Eye (tissue), 1 donor: Measurements from ENCODE around the gene SMYD5.
A peak's percentile ranks its signal among the peaks of the same experiment; 100 is the strongest.

ENCODE experiments used
- DNase-seq: peaks from one replicate; pipeline ENCODE4 v3.0.0-alpha.2; 2015

Gene SMYD5

DNA sequence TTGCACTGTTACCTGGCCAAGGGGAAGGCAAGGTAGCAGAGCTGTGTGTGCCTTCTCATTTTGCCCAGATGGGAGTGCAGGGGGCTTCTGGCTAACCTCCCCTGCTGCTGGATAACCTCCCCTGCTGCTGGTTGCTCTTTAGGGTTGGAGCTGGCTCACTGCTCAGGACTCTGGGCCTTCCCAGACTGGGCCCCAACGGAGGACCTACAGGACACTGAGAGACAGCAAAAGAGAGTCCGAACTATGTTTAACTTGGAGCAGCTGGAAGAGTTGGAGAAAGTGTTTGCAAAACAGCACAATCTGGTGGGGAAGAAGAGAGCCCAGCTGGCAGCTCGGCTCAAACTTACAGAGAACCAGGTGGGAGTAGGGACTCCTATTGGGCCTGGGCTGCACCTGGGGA is 5.8 kb upstream of the SMYD5 start:
- no peak for DNase-seq

DNA sequence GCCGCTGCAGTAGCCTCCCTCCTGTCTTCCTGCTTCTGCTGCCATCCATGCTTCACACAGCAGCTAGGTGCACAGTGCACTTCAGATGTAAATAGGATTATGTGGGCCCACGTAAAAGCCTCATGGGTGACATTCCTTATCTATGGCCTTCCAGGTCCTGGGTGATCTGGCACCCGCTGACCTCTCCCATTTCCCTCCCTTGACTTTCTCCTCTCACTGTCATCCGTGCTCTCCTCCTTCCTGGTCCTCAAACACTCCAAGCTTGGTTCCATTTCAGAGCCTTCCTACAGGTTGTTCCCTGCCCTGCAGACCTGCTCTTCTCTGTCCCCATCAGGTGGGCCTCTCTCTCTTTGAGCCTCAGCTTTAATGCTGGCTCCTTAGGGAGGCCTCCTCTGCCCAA is 4.0 kb upstream of the SMYD5 start:
- DNase-seq: no peak

DNA sequence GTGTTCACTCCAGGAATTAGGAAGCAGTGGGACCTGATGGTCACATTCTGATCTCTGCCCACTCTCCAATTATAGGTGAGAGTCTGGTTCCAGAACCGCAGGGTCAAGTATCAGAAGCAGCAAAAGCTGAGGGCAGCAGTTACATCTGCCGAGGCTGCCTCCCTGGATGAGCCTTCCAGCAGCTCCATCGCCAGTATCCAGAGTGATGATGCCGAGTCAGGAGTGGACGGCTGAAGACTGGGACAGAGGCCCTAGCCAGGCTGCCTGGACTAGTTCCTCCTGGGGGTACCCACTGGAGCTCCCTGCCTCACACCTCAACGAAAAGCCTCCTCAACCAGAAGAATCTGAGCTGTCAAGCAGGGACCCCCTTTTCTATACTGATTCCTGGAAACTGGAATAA is 3.3 kb upstream of the SMYD5 start:
- DNase-seq: no peak

DNA sequence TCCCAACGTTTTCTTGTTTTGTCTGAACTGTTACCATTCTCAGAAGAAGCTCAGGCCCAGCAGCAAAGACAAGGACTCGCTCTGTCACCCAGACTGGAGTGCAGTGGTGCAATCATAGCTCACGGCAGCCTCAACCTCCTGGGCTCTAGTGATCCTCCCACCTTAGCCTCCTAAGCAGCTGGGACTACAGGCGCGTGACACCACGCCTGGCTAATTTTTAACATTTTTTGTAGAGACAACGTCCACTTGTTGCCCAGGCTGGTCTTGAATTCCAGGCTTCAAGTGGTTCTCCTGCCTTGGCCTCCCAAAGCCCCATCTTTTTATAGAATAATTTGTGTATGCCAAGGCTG is 2.0 kb upstream of the SMYD5 start:
- no peak for DNase-seq

DNA sequence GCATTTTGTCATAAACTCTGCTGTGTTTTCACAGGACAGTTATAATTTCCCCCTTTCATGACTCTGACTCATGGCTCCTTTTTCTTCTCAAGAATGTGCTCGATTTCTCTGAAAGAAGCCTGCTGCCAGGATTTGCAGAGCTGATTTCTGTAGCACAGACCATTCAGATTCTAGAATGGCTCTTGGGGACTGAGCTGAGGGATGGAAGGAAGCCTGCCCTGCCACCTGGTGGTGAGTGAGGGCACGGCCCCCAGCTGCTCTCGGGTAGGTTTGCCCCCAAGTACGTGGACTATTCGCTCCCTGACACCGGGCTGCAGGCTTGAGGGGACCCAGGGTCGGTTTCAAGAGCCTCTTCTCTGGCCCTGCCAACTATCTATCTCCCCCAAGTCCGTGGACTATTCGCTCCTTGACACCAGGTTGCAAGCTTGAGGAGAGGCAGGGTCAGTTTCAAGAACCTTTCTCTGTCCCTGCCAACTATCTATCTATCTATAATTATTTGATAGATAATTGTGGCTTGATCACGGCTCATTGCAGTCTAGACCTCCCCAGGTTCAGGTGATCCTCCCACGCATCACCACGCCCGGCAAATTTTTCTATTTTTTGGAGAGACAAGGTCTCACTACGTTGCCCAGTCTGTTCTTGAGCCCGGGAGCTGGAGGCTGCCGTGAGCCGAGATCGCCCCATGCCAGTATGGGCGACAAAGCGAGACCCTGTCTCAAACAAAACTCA is 1.4 kb upstream of the SMYD5 start:
- peak; percentile 84 for DNase-seq

DNA sequence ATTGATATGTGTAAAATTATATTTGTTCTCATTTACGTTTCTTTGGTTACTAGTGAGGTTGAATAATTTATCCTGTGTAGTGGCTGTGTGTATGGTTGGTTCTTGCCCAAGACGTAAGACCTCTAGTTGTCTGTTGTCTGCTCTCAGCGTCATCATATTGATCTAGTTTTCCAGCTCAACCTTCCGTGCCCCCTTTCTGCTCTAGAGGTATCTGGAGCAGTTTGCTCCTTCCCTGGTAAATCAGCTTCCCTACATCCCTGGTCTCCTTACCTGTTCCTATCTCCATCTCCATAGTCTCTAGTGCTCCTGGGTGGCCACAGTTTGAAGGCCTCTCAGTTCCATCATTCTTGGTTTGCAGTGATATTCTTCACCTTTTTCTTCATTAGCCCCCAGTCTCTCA is 1.2 kb downstream of the SMYD5 start:
- DNase-seq: peak; percentile 11

DNA sequence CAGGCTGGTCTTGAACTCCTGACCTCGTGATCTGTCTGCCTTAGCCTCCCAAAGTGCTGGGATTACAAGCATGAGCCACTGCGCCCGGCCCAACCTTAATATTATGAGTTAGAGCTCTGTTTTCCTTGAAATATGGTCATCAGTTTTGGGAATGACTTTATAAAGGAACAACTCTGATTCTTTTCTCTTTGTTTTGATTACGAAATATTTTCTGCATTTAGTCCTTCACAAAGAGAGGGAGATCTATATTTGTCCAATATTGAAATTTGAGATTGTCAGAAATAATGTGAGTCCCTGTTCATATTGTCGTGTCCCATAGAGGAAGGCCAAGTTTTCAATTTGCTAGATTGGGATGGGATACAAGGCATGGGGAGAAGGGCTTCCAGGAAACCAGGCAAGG is 3.1 kb downstream of the SMYD5 start:
- DNase-seq: no peak

DNA sequence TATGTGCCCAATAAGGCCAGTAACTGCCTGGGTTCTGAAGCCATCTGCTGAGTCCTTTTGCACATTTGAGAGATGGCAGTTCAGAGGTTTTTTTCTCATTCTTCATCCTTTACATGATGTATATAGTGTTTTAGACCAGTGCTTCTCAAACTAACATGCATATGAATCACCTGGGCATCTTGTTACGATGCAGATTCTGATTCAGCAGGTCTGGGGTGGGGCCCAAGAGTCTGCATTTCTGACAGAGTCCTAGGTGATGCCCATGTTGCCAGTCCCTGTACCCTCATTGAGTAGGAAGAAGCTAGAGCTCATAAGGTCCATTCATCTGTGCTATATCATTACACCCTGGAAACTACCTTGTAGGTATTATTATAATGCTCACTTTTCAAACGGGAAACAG is 3.8 kb downstream of the SMYD5 start:
- no peak for DNase-seq

DNA sequence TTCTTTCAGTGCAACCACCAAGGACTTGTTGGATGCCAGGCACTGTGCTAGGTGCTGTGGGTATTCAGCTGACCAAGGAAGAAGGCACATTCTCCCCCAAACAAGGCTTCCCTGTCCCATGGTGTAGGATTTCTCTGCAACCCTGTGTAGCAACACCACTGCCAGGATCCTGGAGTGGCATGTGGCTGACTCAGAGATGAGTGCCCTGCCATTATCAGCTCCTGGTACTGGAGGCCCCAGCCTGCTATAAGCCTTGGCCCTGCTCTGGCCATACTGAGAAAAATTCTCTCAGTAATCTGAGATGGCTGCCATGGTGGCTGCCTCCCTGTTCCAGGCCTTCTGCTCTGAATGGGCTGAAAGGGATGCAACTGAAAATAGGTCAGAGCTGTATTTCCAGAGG is 4.3 kb downstream of the SMYD5 start:
- DNase-seq: no peak

DNA sequence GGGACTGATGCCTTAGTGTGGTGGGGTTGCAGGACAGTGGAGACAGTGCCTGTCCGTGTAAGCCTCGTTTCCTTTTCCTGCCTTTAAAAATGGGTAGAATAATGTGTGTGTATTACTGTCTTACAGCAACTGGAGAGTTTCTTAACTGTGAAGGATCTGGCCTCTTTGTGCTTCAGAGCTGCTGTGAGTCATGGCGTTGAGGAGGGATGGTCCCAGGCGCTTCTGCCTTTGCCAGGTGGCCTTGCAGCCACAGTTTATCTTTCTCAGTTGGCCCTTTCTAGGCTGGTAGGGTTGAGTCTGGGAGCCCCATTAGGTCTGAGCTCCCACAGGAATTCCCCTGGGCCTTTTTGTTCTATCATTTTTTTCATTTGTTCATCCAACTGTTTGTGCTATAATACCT is 9.8 kb downstream of the SMYD5 start:
- DNase-seq: no peak

DNA sequence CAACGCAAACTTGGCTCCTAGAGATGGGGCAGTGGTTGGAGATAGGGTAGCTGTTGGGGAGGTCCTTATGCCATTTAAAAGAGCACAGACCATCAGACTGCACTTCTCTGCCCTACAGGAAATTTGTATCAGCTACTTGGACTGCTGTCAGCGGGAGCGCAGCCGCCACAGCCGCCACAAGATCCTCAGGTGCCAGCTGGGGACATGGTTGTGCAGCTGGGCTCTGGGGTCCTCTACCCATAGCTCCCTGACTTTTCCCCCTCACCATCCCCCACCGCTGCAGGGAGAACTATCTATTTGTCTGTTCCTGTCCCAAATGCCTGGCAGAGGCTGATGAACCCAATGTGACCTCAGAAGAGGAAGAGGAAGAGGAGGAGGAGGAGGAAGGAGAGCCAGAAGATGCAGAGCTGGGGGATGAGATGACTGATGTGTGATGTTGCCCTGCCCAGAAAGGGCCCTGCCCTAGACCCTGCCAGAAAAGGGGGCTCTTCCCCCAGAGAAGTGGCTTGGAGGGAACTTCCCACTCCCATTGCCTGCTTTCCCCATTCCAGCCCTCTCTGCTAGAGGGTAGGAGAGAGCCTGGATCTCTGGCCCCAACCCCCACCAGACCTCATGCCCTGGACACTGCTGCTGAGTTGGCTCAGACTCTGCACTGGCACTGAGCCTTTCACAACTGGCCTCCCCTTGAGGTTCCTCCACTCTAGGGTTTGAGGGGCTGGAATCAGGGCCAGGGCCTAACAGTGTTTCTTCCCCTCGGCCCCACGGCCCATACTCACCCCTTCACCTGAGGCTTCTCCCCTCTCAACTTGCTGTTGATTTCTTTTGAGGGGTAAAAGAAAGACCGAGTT is 11.7 kb downstream of the SMYD5 start:
- no peak for DNase-seq

DNA sequence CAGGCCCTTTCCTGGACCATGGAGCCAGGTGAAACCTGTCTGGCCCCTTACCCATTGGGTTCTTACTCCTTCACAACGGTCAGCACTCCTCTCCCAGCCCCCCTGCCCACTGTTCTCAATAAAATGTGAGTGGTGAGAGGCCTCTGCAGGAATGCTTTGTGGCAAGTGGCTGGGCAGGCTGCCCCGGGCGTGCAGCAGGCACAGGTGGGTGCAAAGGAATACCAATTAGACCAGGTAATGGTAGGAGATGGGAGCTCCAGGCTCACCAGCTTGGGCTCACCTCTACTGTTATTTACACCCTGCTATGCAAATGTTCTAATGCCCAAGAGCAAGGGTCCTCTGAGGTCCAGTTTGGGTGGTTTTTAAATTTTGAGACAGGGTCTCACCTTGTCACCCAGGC is 13.0 kb downstream of the SMYD5 start:
- no peak for DNase-seq

DNA sequence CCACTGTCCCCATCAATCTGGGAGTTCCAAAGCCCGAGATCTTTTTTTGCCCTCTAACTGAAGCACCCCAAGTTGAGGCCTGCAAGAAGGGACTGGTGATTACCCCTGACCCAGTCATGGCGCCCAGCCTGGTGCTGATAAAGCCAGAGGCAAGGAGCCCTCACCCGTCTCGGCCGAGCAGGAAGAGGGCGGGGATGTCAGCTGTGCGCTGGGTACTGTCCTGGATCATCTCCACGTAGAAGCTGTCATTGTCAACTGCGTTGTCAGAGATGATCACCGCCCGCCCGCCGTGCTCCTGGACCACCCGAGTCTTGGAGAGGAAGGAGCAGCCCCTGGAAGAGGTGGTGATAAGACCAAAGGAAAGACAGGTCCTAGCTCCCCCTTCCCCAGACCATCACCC is 14.6 kb downstream of the SMYD5 start:
- no peak for DNase-seq

DNA sequence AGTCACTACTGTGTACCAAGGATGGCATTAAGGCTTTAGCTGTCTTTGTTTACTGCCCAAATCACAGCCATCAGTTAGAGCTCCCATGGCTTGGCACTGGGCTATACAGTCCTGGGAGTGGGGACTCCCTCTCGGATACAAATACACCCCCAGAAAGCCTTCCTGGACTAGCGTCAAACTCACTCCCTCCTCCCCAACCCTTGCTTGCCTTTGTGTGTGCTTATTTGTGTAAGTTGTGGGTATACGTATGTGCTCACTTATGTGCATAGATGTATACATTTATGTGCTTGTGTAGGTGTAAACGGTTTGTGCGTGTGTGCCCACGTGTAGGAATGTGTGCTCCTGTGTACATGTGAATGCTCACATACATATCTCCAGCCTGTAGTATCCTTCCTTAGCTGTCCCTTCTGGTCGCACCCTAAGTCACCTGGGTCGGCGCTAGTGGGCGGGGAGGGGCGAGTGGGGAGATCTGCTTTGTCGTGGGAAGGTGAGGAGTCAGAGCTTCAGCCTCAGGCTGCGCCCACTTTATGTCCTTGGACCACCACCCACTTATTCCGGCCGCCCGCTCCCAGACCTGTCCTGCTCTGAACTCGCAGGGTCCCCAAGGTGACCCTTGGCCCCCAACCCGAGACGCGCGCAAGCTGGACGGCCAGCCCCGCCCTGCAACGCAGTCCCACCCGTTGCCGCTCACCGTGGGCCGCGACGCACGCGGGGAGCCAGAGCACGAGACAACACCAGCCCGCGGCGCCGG is 18.5 kb downstream of the SMYD5 start:
- DNase-seq: peak; percentile 57

DNA sequence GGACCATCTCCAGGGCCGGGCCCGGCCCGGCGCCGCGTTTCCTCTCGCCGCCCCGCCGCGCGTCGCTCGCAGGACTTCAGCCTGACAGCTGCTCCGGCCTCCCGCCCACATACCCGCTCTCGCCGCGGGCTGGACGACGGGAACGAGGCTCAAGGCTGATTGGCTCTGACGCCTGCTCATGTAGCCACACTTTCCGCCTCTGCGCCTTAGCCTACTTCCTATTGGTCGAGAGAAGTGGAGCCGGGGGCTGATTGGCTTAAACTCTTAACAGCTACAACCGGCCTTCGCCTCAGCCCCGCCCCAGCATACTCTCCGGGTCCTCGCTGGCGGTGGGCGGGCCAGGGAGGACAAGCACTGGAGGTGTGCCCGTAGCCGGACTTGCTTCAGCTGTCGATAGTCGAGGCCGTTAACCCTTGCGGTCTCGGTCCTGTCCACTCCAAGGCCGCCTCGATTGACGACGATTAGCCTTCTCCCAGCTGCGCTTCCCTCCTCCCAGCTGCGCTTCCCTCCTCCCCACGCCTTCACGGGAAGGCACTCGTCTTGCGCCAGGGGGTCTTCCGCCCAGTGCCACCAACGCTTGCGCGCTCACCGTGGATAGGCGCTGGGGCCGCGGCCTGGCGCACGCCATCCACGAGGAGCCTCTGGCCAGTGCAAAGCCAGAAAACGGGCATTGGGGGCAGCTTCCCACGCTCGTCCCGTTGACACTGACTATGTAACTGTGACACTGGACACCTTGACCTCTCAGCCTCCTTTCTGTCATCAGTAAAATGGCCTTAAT is 19.3 kb downstream of the SMYD5 start, which contains the start of gene PRADC1:
Gene PRADC1 (minus strand): TSS at position 86 of the 778 bp plus-strand sequence. CDS start 79 bp downstream, at position 7.
- DNase-seq: peak; percentile 100

DNA sequence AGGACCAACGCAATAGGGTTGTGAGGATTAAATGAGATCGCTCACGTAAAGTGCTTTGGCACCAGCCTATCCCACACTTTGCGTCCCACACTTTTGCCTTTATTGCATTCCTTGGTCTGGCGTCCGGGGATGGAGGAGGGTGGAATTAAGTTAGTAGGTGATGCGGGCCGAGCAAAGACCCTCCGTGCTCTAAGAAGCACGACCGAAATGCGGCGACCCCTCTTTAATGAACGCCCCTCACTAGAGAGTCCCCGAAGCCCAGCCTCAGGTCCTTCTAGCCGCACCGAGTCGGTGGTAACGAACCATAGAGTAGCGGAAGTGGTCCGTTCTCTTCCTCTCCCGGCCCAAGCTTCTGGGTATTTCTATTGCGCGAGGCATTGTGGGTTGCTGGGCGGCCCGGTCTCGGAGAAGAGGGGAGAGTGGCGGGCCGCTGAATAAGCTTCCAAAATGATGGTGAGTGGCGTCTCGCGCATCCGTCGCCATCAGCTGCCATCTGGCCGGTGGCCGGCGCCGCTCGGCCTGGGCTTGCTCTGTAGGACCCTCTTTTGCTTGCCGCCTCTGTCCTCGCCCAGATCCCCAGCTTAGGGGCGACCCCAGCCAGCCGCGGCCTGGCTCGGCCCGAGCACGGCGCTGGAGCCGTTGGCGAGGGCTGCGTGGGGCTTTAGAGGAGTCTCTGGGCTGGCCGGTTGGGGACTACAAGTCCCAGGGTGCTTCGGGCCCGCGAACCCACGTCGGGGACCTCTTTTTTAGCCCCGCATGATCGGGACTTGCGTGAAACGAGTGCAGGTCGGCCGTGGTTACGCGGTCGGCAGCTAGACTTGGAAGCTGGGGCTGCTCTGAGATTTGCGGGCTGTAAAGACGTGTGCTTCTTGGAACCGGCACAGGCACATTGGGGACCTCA is 20.1 kb downstream of the SMYD5 start, which contains the start of gene CCT7:
Gene CCT7 (plus strand): TSS at position 377 of the 901 bp plus-strand sequence. CDS start 71 bp downstream, at position 448.
- DNase-seq: peak; percentile 97

DNA sequence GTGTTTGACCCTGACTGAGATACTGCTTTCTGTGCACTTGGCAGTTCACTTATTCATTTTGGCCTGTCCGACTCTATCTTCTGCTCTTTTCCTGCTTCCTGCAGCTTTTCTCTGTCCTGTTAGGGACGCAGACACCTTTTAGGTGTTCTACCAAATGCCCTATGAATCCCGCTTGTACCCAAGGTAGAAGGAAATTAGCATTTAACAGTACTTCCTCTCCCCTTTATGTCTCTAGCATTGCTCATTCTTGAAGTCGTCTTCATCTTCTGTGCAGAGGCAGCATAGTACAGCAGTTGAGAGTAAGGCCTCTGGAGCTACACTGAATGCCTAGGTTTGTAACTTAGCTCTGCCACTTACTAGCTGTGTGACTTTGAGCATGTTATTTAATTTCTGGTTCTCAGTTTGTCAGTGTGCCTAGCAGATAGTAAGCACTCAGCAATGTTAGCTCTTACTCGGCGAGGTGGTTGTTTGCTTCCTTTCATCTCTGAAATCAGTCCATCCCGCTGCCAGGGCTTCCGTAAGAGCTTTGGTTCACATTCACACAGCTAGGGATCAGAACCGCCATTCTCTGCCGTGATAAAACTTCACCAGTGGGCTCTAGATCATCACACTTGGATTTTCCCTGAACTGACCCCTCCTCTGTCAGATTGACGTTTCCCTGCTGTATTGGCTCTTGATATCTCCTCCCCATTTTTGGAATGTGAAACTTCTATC is 21.4 kb downstream of the SMYD5 start:
- DNase-seq: no peak

DNA sequence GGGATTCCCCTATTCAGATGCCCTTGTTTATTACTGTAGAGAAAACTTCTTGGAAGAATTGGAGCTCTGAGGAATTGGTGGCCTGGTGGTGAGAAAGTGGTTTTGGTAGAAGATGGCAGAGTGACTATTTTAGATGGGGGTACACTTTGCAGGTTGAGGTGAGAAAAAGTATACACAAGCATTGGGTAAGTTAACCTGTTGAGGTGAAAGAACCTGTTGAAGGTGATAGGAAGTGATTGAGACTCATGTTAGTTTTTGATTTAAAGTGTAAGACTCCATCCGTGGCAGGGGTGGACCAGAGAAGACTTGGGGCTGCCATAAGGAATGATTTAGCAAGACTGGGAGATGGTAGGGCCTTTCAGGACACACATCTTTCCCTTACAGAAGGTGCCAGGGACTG is 23.1 kb downstream of the SMYD5 start:
- DNase-seq: no peak

DNA sequence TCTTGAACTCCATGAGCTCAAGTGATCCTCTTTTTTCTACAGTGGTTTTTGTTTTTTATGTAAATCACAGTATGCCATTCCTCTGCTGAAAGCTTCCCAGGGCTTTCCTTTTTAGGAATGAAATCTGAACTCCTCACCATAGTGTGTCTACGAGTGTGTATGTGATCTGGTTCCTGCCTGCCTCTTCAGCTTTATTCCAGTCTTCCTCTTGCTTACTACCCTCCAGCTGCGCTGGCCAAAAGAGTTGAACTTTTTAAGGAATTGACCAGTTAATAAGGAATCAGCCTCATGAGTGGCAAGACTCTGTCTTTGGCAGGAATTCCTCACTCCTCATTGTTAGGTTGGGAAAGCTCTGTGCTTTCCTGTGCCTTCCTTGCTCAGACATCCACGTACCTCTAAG is 24.1 kb downstream of the SMYD5 start:
- DNase-seq: no peak

DNA sequence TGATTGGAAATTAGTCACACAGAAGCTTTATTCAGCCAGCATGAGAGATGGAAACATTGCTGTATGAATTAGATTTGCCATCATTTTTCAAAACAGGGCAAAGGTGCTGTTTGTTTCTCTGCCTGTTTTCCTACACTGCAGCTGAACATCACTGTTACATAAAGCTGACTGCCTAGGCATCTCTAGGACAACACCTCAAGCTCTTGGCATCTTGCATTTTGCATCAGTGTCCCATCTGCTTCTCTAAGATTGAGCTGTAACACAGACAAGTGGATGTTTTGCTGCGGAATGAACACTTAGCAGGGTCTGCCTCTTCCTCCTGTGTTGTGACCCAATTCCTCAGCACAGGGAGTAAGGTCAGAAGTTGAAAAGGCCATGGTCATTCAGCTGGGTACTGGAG is 24.9 kb downstream of the SMYD5 start:
- DNase-seq: no peak

DNA sequence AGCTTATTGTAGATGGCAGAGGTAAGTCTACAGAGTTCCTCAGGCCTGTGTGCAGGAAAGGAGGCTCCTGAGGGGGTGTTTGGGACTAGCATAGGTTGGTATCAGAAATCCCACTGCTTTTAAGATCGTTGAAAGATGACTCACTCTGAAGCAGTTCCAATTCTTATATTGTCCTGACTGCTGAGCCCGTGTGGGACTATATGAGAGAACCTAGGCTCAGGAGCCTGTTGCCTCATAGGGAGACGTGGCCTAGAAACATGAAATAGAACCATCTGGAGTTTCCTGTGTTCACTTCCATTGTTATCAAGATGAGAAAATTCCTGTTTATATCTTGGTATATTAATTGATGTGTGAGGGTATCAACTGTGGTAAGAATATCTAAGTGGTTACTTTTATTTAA is 25.7 kb downstream of the SMYD5 start:
- DNase-seq: no peak
